Skeletal muscle satellite cell (primary cell): ENCODE results near the gene KDF1.

Experiments
- H3K27me3 ChIP-seq: 2 replicates; pipeline ENCODE4 v1.7.0; 2013; ENCODE audit warnings: low read length; ENCODE audit not compliant: control insufficient read depth, insufficient read depth
- H3K36me3 ChIP-seq: 2 replicates; pipeline ENCODE4 v1.7.0; 2013; ENCODE audit warnings: mild to moderate bottlenecking, control low read depth, low read length; ENCODE audit not compliant: insufficient read depth
- H3K4me1 ChIP-seq: 2 replicates; pipeline ENCODE4 v1.7.0; 2013; ENCODE audit warnings: low read length; ENCODE audit not compliant: control insufficient read depth, insufficient read depth
- H3K4me2 ChIP-seq: 2 replicates; pipeline ENCODE4 v1.7.0; 2013; ENCODE audit warnings: mild to moderate bottlenecking, low read length
- H3K4me3 ChIP-seq: 2 replicates; pipeline ENCODE4 v1.7.0; 2013; ENCODE audit warnings: low read length
- H3K9ac ChIP-seq: 2 replicates; pipeline ENCODE4 v1.7.0; 2013; ENCODE audit warnings: mild to moderate bottlenecking, low read depth, low read length, moderate library complexity
- H3K9me3 ChIP-seq: replicated peaks from 2 replicates; pipeline ENCODE4 v1.7.0; 2013; ENCODE audit warnings: mild to moderate bottlenecking, control low read depth, low read length

KDF1 gene

DNA sequence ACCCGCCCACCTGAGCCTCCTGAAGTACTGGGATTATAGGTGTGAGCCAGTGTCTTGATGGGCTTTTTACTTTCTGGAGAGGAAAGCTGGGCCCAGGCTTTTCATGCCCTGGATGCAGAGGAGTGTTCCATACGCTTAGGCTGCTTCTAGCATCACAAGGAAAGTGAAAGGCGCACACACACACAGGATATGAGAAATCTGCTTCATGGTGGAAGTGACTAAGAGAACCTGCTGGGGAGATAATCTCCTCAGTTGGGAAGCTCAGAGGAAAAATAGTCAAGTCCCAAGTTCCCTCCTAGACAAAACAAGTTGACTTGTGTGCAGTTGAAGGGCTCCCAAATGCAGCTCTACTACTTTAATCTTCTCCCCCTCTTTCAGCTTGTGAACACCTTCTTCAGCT lies 36.6 kb downstream of the KDF1 start:
- H3K4me2 ChIP-seq = peak overlapping the region; percentile 83
- peaks cover 39% of the 10 kb centered on the region for H3K36me3 ChIP-seq
- no peak overlapping the region for H3K9ac ChIP-seq
- H3K27me3 ChIP-seq = no peaks in the 10 kb centered on the region
- H3K4me1 ChIP-seq = peaks cover 24% of the 10 kb centered on the region
- no peaks in the 10 kb centered on the region for H3K9me3 ChIP-seq
- H3K4me3 ChIP-seq = no peak overlapping the region

GRCh38 chr1:26922901-26923300 lies 37.4 kb downstream of the KDF1 start:
- Histone ChIP-seq H3K4me3 (peak overlapping the region; percentile 83), H3K27me3 (no peaks in the 10 kb centered on the region), H3K4me2 (peak overlapping the region; percentile 83), H3K36me3 (peaks cover 33% of the 10 kb centered on the region), H3K9ac (peak overlapping the region; percentile 92), H3K9me3 (no peaks in the 10 kb centered on the region), H3K4me1 (peaks cover 24% of the 10 kb centered on the region)

- Histone ChIP-seq H3K27me3 (no peaks in the 10 kb centered on the region), H3K9ac (peak overlapping the region; percentile 92), H3K4me1 (peaks cover 24% of the 10 kb centered on the region), H3K36me3 (peaks cover 29% of the 10 kb centered on the region), H3K4me2 (peak overlapping the region; percentile 83), H3K4me3 (peak overlapping the region; percentile 83), H3K9me3 (no peaks in the 10 kb centered on the region)
These were observed 37.9 kb downstream of the KDF1 start for GRCh38 chr1:26922431-26922729.

DNA sequence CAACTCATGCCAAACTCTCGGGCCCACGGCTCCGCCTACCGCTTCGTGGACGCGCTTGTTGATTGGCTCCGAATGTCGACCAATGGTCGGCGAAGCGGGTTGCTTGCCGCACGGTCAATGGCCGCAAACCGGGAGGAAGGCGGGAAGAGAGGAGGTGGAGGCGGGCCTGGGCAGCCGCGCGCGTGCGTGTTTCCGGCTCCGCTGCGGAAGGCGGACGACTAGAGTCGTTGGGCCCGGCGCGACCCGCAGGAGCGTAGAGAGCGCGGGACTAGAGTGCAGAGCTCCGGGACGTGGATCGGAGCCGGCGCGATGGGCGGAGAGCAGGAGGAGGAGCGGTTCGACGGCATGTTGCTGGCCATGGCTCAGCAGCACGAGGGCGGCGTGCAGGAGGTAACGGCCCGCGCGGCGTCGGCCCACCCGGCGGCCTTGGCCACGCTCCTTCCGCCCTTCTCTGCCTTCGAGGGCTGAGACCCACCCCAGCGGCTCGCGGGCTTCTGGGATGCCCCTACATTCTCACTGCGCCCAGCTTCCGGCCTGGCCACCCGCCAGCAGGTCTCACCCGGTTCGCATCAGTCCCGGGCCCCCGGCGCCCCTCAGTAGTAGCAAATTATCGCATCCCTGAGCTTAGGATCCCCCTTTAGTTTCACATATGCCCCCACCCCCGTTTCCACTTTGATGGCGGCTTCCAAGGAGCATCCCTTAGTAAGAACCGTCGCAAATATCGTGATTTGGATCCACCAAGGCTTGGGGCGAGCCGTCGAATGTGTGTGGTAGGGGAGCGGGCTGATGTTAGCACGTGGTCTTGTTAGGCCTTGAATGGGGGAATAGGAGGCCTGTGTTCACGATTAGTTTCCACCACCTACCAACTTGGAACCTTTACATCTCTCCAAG lies 38.5 kb downstream of the KDF1 start, which contains the start of gene NUDC:
TSS of gene NUDC (plus strand) at position 204 of the 891 bp plus-strand sequence. CDS start at position 310, 106 bp downstream.
- H3K4me2 ChIP-seq = peak within 1 kb of the TSS; percentile 83

GRCh38 chr1:26921126-26921539 lies 39.1 kb downstream of the KDF1 start:
- Histone ChIP-seq H3K4me2 (peak overlapping the region; percentile 82), H3K4me3 (peak overlapping the region; percentile 83), H3K9ac (peak overlapping the region; percentile 22), H3K4me1 (peaks cover 24% of the 10 kb centered on the region), H3K27me3 (no peaks in the 10 kb centered on the region), H3K9me3 (no peaks in the 10 kb centered on the region), H3K36me3 (peaks cover 18% of the 10 kb centered on the region)

More for the DNA sequence above, 38.5 kb downstream of the KDF1 start, which contains the start of gene NUDC:
- H3K9me3 ChIP-seq = no peaks in the 10 kb centered on the region
- H3K27me3 ChIP-seq = no peaks in the 10 kb centered on the region
- peak within 1 kb of the TSS; percentile 92 for H3K9ac ChIP-seq
- peak within 1 kb of the TSS; percentile 83 for H3K4me3 ChIP-seq
- peaks cover 25% of the 10 kb centered on the region for H3K36me3 ChIP-seq
- H3K4me1 ChIP-seq = peaks cover 24% of the 10 kb centered on the region

- Histone ChIP-seq H3K9ac (no peak overlapping the region), H3K4me3 (no peak overlapping the region), H3K4me1 (no peaks in the 10 kb centered on the region), H3K4me2 (no peak overlapping the region), H3K27me3 (peaks cover 8% of the 10 kb centered on the region), H3K9me3 (no peaks in the 10 kb centered on the region), H3K36me3 (no peaks in the 10 kb centered on the region)
These were observed 44.9 kb downstream of the KDF1 start for GRCh38 chr1:26915204-26915842.

- Histone ChIP-seq H3K4me1 (no peaks in the 10 kb centered on the region), H3K36me3 (no peaks in the 10 kb centered on the region), H3K9ac (no peak within 1 kb of the TSS), H3K4me3 (no peak within 1 kb of the TSS), H3K9me3 (no peaks in the 10 kb centered on the region), H3K27me3 (peaks cover 8% of the 10 kb centered on the region), H3K4me2 (no peak within 1 kb of the TSS)
These were observed 46.3 kb downstream of the KDF1 start, which contains the start of gene NR0B2 for GRCh38 chr1:26913754-26914619. NR0B2 (minus strand) TSS chr1:26913975; CDS start chr1:26913940, 35 bp downstream.

DNA sequence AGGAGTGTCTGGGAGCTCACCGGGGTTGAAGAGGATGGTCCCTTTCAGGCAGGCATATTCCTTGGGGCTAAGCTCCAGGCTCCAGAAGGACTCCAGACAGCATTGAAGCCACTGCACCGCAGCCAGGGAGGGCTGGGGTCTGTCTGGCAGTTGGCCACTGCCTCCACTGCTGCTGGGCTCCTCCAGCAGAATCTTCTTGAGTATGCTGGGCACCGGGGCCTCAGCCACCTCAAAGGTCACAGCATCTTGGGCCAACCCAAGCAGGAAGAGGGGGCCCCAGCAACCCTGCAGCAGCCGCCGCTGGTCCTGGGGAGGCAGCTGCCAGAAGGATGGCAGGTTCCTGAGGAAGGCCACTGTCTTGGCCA lies 46.9 kb downstream of the KDF1 start:
- Histone ChIP-seq H3K9me3 (no peaks in the 10 kb centered on the region), H3K4me2 (no peak overlapping the region), H3K27me3 (peaks cover 8% of the 10 kb centered on the region), H3K4me3 (no peak overlapping the region), H3K9ac (no peak overlapping the region), H3K36me3 (no peaks in the 10 kb centered on the region), H3K4me1 (no peaks in the 10 kb centered on the region)

DNA sequence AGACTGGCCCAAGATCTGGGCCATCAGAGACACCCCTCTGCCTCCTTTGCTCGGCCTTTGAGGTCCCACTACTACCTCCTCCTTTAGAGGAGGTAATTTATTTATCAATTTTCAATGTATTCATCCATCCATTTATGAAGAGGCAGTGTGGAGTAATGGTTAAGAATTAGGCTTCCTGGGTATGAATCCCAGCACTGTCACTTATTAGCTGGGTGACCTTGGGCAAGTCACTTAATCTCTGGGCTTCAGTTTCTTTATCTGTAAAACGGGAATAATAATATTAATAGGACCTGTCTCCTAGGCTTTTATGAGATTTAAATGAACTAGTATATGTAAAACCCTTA lies 48.1 kb downstream of the KDF1 start:
- Histone ChIP-seq H3K27me3 (peaks cover 8% of the 10 kb centered on the region), H3K9ac (no peak overlapping the region), H3K9me3 (no peaks in the 10 kb centered on the region)

GRCh38 chr1:26911399-26912146 lies 48.7 kb downstream of the KDF1 start:
- H3K4me1 ChIP-seq = peaks cover 8% of the 10 kb centered on the region
- peaks cover 8% of the 10 kb centered on the region for H3K27me3 ChIP-seq
- H3K4me2 ChIP-seq = no peak overlapping the region
- no peaks in the 10 kb centered on the region for H3K36me3 ChIP-seq
- H3K4me3 ChIP-seq = no peak overlapping the region
- H3K9me3 ChIP-seq = no peaks in the 10 kb centered on the region
- no peak overlapping the region for H3K9ac ChIP-seq

More for the DNA sequence above, 48.1 kb downstream of the KDF1 start:
- no peak overlapping the region for H3K4me2 ChIP-seq
- no peaks in the 10 kb centered on the region for H3K36me3 ChIP-seq
- no peak overlapping the region for H3K4me3 ChIP-seq
- peaks cover 7% of the 10 kb centered on the region for H3K4me1 ChIP-seq
